K562 treated with DMSO at 1 percent for 12 hours (cell line): ENCODE results near the gene PRSS2. TPM values are rescaled to one million over a fixed set of nuclear protein-coding genes. Genes with fewer than 3 reads are reported as not detected.

Source experiments
- total RNA-seq: library from RNA; unstranded; fragments of 300-600 nt; gene quantifications from 2 replicates; pipeline ENCODE4 v1.2.3, GENCODE V29; 2022; ENCODE audit not compliant: insufficient read depth

The PRSS2 gene
- 3.2 and 3.9 TPM in 2 replicates for total RNA-seq

GRCh38 chr7:142770661-142771352, at the start of gene PRSS2:
Gene PRSS2, plus strand, starts transcription at chr7:142770970. Its CDS starts 13 bp downstream, at chr7:142770983.

GRCh38 chr7:142749218-142749993, 21.4 kb upstream of the PRSS2 start, which contains the start of gene PRSS1:
Gene PRSS1, plus strand, starts transcription at chr7:142749472. Its CDS starts 13 bp downstream, at chr7:142749485.

Other genes with a start within 250 kb of the PRSS2 start
- gene PRSS1, start 21.5 kb upstream of the PRSS2 start, total RNA-seq: not detected in 2 replicates
- 5.1 and 6.2 TPM in 2 replicates for gene EPHB6, start 84.1 kb downstream of the PRSS2 start, total RNA-seq
- 1.2 and 3.6 TPM in 2 replicates for gene TRPV6, start 114.8 kb downstream of the PRSS2 start, total RNA-seq
- gene TRPV5, start 162.8 kb downstream of the PRSS2 start, total RNA-seq: not detected in 2 replicates
- 1.6 TPM in 1 of 2 replicates, not detected in the other for gene LLCFC1, start 168.5 kb downstream of the PRSS2 start, total RNA-seq
- gene KEL, start 191.4 kb downstream of the PRSS2 start, total RNA-seq: 14.4 and 35.9 TPM in 2 replicates